ENCODE measurements around the gene C1orf167. TPM values are rescaled to one million over a fixed set of nuclear protein-coding genes. Genes with fewer than 3 reads are reported as not detected.
A peak's percentile ranks its signal among the peaks of the same experiment; 100 is the strongest.

C1orf167 gene
- total and polyA plus RNA-seq, 2 donors (not counting 1 experiment from before 2014, with no cell fraction given), result not detected

- Mint-ChIP-seq H3K4me1 (peaks cover 21% of the 10 kb centered on the region), H3K27me3 (no peaks in the 10 kb centered on the region), H3K27ac (no peak overlapping the region), H3K4me3 (no peak overlapping the region), H3K9me3 (ENCODE audit: insufficient read depth) (no peaks in the 10 kb centered on the region)
- ChIA-PET CTCF (interaction anchor here (0.5 to 9.9 kb wide), 5 partner anchors 8 to 149 kb away, joined by 3 to 231 read pairs (median 4); partner anchors contain the start of genes FBXO2, FBXO44 and FBXO6), POLR2A (no interaction called here)
- H3K9me3 ChIP-seq (ENCODE audit: control extremely low read depth in 1 of 3, control insufficient read depth in 2 of 3, insufficient read depth in 1 of 3, low read length in 2 of 3), result no peaks in the 10 kb centered on the region
- no peaks in the 10 kb centered on the region for H3K36me3 ChIP-seq (replicated peaks in 1 of 2; ENCODE audit: control extremely low read depth in 1 of 2, control insufficient read depth in 1 of 2, extremely low read depth in 1 of 2, insufficient read depth in 2 of 2, low read length in 1 of 2)
- no peak overlapping the region for H3K4me2 ChIP-seq (replicated peaks; ENCODE audit: low read depth, low read length, poor library complexity, severe bottlenecking)
- 100% methylated on average over 2 of the region's 2 CpGs for WGBS (ENCODE audit: insufficient coverage)
- intact Hi-C loops (cut with micrococcal nuclease), result no loop called here
- H4K20me1 ChIP-seq (ENCODE audit: control insufficient read depth, insufficient read depth, low read length, poor library complexity, severe bottlenecking), result no peaks in the 10 kb centered on the region
- H3K27me3 ChIP-seq (replicated peaks in 1 of 4; ENCODE audit: control extremely low read depth in 1 of 4, control insufficient read depth in 3 of 4, insufficient read depth in 4 of 4, low read length in 3 of 4), result no peaks in the 10 kb centered on the region
- H3K79me2 ChIP-seq (ENCODE audit: control insufficient read depth, insufficient read depth, low read length), result no peaks in the 10 kb centered on the region
- H3K4me1 ChIP-seq (ENCODE audit: control insufficient read depth in 2 of 2, insufficient read depth in 2 of 2, low read length in 2 of 2), result peaks cover 16 to 26% of the 10 kb centered on the region in 2 donors
- no peak overlapping the region for H3K9ac ChIP-seq (ENCODE audit: low read length)
- TF ChIP-seq EZH2 (IDR thresholded peaks at IDR 0.05; ENCODE audit: borderline replicate concordance, insufficient read depth, low read depth, low read length, poor library complexity, severe bottlenecking) (no peak), CTCF (IDR thresholded peaks at IDR 0.05) (no peak)
- H3K27ac ChIP-seq (ENCODE audit: low read length in 2 of 2), result no peak overlapping the region
- no peak overlapping the region for H3K4me3 ChIP-seq (ENCODE audit: control extremely low read depth in 1 of 5, extremely low read depth in 1 of 5, insufficient read depth in 1 of 5, low read depth in 2 of 5, low read length in 4 of 5)
- H2AFZ ChIP-seq (ENCODE audit: insufficient read depth, low read depth, low read length, poor library complexity, severe bottlenecking), result no peak overlapping the region
- DNase-seq (no peak), ATAC-seq (ENCODE audit: low read depth) (no peak)
Observed at GRCh38 chr1:11722538-11722937, 39.5 kb upstream of the C1orf167 start.

- ChIA-PET CTCF (interaction anchor here (1.6 to 9.9 kb wide), 5 partner anchors 8 to 76 kb away, joined by 3 to 231 read pairs (median 5); partner anchors contain the start of genes AGTRAP, FBXO2, FBXO44 and FBXO6), POLR2A (no interaction called here)
- Histone ChIP-seq H3K4me3 (ENCODE audit: control extremely low read depth in 1 of 5, extremely low read depth in 1 of 5, insufficient read depth in 1 of 5, low read depth in 2 of 5, low read length in 4 of 5) (no peak overlapping the region), H3K79me2 (ENCODE audit: control insufficient read depth, insufficient read depth, low read length) (no peaks in the 10 kb centered on the region), H3K36me3 (replicated peaks in 1 of 2; ENCODE audit: control extremely low read depth in 1 of 2, control insufficient read depth in 1 of 2, extremely low read depth in 1 of 2, insufficient read depth in 2 of 2, low read length in 1 of 2) (no peaks in the 10 kb centered on the region), H4K20me1 (ENCODE audit: control insufficient read depth, insufficient read depth, low read length, poor library complexity, severe bottlenecking) (no peaks in the 10 kb centered on the region), H3K4me2 (replicated peaks; ENCODE audit: low read depth, low read length, poor library complexity, severe bottlenecking) (no peak overlapping the region), H3K4me1 (ENCODE audit: control insufficient read depth in 2 of 2, insufficient read depth in 2 of 2, low read length in 2 of 2) (peaks cover 23 to 30% of the 10 kb centered on the region in 2 donors), H3K27me3 (replicated peaks in 1 of 4; ENCODE audit: control extremely low read depth in 1 of 4, control insufficient read depth in 3 of 4, insufficient read depth in 4 of 4, low read length in 3 of 4) (no peaks in the 10 kb centered on the region), H3K9ac (ENCODE audit: low read length) (no peak overlapping the region), H3K9me3 (ENCODE audit: control extremely low read depth in 1 of 3, control insufficient read depth in 2 of 3, insufficient read depth in 1 of 3, low read length in 2 of 3) (peaks cover 0 to 2% (median 0%) of the 10 kb centered on the region in 3 donors), H2AFZ (ENCODE audit: insufficient read depth, low read depth, low read length, poor library complexity, severe bottlenecking) (peak overlapping the region; percentile 9), H3K27ac (ENCODE audit: low read length in 2 of 2) (no peak overlapping the region)
- peak; percentile 35 for DNase-seq
- TF ChIP-seq CTCF (IDR thresholded peaks at IDR 0.05), result no peak
- TF ChIP-seq EZH2 (IDR thresholded peaks at IDR 0.05; ENCODE audit: borderline replicate concordance, insufficient read depth, low read depth, low read length, poor library complexity, severe bottlenecking), result no peak
- ATAC-seq (ENCODE audit: low read depth), result no peak
- Mint-ChIP-seq H3K27ac (no peak overlapping the region), H3K27me3 (no peaks in the 10 kb centered on the region), H3K4me1 (peaks cover 24% of the 10 kb centered on the region), H3K4me3 (no peak overlapping the region), H3K9me3 (ENCODE audit: insufficient read depth) (no peaks in the 10 kb centered on the region)
- intact Hi-C loops (cut with micrococcal nuclease), result no loop called here
- 41% methylated on average over 5 of the region's 5 CpGs for WGBS (ENCODE audit: insufficient coverage)
Observed at GRCh38 chr1:11725616-11726015, 36.4 kb upstream of the C1orf167 start.
